ENCODE measurements around the gene FES. TPM values are rescaled to one million over a fixed set of nuclear protein-coding genes. Genes with fewer than 3 reads are reported as not detected.

FES gene
- total RNA-seq = 1 to 10 TPM; 6.7 to 7.7 (median 7.2) TPM
- polyA plus RNA-seq = 1 to 10 TPM; 4.2 to 8.1 (median 5.5) TPM
- long read RNA-seq, donor 1, partial matches to known transcripts = 2 of 12 reads
- long read RNA-seq, donor 1, other reads (novel, unspliced or antisense) = 7 of 12 reads
- long read RNA-seq, donor 2, transcript FES-201 (19 exons, 2,829 nt) = major isoform, 10 of 24 reads
- long read RNA-seq, donor 2, partial matches to known transcripts = 3 of 24 reads
- long read RNA-seq, donor 2, other reads (novel, unspliced or antisense) = 11 of 24 reads

GRCh38 chr15:90883976-90884718 is at the start of gene FES:
FES (plus strand) TSS chr15:90884504; CDS start chr15:90885046, 542 bp downstream.
- TF ChIP-seq CTCF (IDR thresholded peaks at IDR 0.05) = no peak
- ATAC-seq (peak; percentile 39 to 53 (median 43)), DNase-seq (peak; percentile 71 to 83)
- H3K9me3 ChIP-seq = no peaks in the 10 kb centered on the region
- H3K27me3 ChIP-seq (ENCODE audit: insufficient read depth in 3 of 3, low read length in 2 of 3) = no peaks in the 10 kb centered on the region
- peak within 1 kb of the TSS; percentile 73 for H3K27ac ChIP-seq
- WGBS, 3 donors = 10 to 13% (median 13%) methylated on average over 46 to 58 of the region's 58 CpGs
- H3K4me3 ChIP-seq = peak within 1 kb of the TSS; percentile 69
- intact Hi-C loops (cut with DNase I) = loop anchor here in 1 of 2 donors (5.0 kb wide), 1 partner anchor 567 kb away; no protein-coding TSS in a partner anchor
- H3K4me1 ChIP-seq = peaks cover 12% of the 10 kb centered on the region
- H3K36me3 ChIP-seq (ENCODE audit: insufficient read depth in 1 of 2, low read depth in 1 of 2) = peaks cover 7 to 40% of the 10 kb centered on the region in 2 donors

DNA sequence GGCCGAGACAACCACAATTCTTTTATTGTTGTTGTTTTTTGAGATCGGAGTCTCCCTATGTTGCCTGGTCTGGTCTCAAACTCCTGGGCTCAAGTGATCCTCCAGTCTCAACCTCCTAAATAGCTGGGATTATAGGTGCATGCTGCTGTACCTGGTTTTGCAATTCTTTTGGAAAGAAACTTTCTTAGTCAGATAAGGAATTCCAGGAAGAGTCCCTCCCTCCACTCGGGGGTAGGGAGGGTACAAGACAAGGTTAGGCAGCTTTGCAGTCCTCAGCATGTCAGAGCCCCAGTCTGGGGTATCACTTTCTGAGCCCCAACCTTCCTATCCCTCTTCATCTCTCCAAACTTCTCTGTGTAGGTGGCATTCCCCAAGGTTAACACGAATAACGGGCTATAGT is 49.7 kb upstream of the FES start:
- WGBS, 3 donors = 62 to 86% (median 67%) methylated on average over 5 of the region's 5 CpGs
- H3K4me1 ChIP-seq = no peaks in the 10 kb centered on the region

DNA sequence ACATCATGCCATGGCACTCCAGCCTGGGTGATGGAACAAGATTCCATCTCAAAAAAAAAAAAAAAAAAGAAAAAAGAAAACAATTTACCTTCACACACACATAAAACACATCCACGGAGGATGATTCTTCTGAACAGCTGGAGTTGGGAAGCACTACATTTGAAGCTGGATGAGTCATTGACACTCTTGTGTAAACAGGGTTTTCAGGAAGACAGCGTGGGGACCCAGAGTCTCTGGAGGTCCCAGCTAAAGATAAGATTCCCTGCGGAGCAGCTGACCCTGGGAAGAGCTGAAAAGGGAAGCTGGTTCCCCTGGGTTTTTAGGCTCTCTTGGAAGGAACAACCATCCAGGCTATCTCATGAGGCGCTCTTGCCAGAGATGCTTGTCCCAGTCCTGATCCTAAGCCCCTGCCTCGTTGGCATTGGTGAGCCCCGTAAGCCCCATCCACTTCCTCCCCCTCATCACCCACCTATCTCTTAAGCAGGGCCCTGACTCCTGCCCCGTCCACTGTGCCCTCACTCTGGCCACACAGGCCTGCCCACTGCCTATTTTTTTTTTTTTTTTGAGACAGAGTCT is 47.9 kb upstream of the FES start:
- Histone ChIP-seq H3K9me3 (no peaks in the 10 kb centered on the region), H3K27me3 (ENCODE audit: insufficient read depth in 3 of 3, low read length in 2 of 3) (no peaks in the 10 kb centered on the region), H3K4me3 (no peak overlapping the region), H3K27ac (no peak overlapping the region), H3K36me3 (ENCODE audit: insufficient read depth in 1 of 2, low read depth in 1 of 2) (no peaks in the 10 kb centered on the region), H3K4me1 (no peaks in the 10 kb centered on the region)
- TF ChIP-seq CTCF (IDR thresholded peaks at IDR 0.05) = no peak
- intact Hi-C loops (cut with DNase I) = no loop called here
- WGBS, 3 donors = 57 to 62% (median 60%) methylated on average over 7 of the region's 7 CpGs
- no peak for DNase-seq
- peak in 3 of 4 donors; percentile 34 to 48 (median 41) for ATAC-seq

More for the DNA sequence above, 49.7 kb upstream of the FES start:
- no peak overlapping the region for H3K27ac ChIP-seq
- H3K4me3 ChIP-seq = no peak overlapping the region
- no peaks in the 10 kb centered on the region for H3K27me3 ChIP-seq (ENCODE audit: insufficient read depth in 3 of 3, low read length in 2 of 3)
- H3K36me3 ChIP-seq (ENCODE audit: insufficient read depth in 1 of 2, low read depth in 1 of 2) = no peaks in the 10 kb centered on the region
- no peak for TF ChIP-seq CTCF (IDR thresholded peaks at IDR 0.05)
- H3K9me3 ChIP-seq = no peaks in the 10 kb centered on the region
- ATAC-seq (no peak), DNase-seq (no peak)
- intact Hi-C loops (cut with DNase I) = no loop called here

DNA sequence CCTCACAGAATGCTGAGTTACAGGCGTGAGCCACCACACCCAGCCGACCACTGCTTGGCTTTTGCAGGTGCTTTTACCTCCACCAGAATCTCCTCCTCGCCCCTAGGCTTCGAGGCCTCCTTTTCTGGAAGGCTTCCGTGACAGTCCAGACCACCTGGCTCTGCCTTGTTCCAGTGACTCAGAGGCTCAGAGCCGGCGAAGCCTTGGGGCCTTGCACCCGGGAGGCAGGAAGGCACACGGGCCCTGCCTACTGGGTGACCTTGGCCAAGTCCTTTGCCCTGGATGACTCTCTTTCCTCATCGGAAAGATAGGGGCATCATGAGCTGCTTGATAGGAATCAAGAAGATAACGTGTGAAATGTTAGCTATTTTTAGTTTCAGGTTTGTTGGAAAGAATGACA is 47.2 kb upstream of the FES start:
- H3K27ac ChIP-seq = no peak overlapping the region
- no peaks in the 10 kb centered on the region for H3K4me1 ChIP-seq
- ATAC-seq = no peak
- H3K4me3 ChIP-seq = no peak overlapping the region
- H3K9me3 ChIP-seq = no peaks in the 10 kb centered on the region
- 82 to 85% (median 82%) methylated on average over 11 of the region's 11 CpGs for WGBS, 3 donors
- H3K36me3 ChIP-seq (ENCODE audit: insufficient read depth in 1 of 2, low read depth in 1 of 2) = no peaks in the 10 kb centered on the region
- no peak for DNase-seq
- TF ChIP-seq CTCF (IDR thresholded peaks at IDR 0.05) = no peak
- intact Hi-C loops (cut with DNase I) = no loop called here
- no peaks in the 10 kb centered on the region for H3K27me3 ChIP-seq (ENCODE audit: insufficient read depth in 3 of 3, low read length in 2 of 3)
